ENCODE measurements around the gene CLSTN1.

Gene CLSTN1

GRCh38 chr1:9785406-9785805, 38.4 kb downstream of the CLSTN1 start:
- no peak for DNase-seq
- no peak for TF ChIP-seq CTCF (IDR thresholded peaks at IDR 0.05)
- Mint-ChIP-seq H3K27me3 (ENCODE audit: low read depth, poor library complexity) (no peaks in the 10 kb centered on the region), H3K4me3 (no peak overlapping the region), H3K27ac (peak overlapping the region; percentile 72), H3K4me1 (peaks cover 35% of the 10 kb centered on the region), H3K9me3 (peaks cover 4% of the 10 kb centered on the region), H3K36me3 (ENCODE audit: low read depth) (peaks cover 15% of the 10 kb centered on the region)

GRCh38 chr1:9784508-9785133, 39.1 kb downstream of the CLSTN1 start:
- peak; percentile 76 for TF ChIP-seq CTCF (IDR thresholded peaks at IDR 0.05)
- H3K9me3 Mint-ChIP-seq = no peaks in the 10 kb centered on the region
- H3K4me3 Mint-ChIP-seq = no peak overlapping the region
- peak overlapping the region; percentile 29 for H3K27ac Mint-ChIP-seq
- peaks cover 9% of the 10 kb centered on the region for H3K36me3 Mint-ChIP-seq (ENCODE audit: low read depth)
- no peaks in the 10 kb centered on the region for H3K27me3 Mint-ChIP-seq (ENCODE audit: low read depth, poor library complexity)
- DNase-seq = peak; percentile 44
- peaks cover 31% of the 10 kb centered on the region for H3K4me1 Mint-ChIP-seq

GRCh38 chr1:9782897-9783296, 40.9 kb downstream of the CLSTN1 start:
- H3K36me3 Mint-ChIP-seq (ENCODE audit: low read depth) = peaks cover 5% of the 10 kb centered on the region
- peaks cover under 1% of the 10 kb centered on the region for H3K9me3 Mint-ChIP-seq
- no peak for TF ChIP-seq CTCF (IDR thresholded peaks at IDR 0.05)
- no peak for DNase-seq
- H3K4me3 Mint-ChIP-seq = no peak overlapping the region
- H3K4me1 Mint-ChIP-seq = peaks cover 22% of the 10 kb centered on the region
- H3K27me3 Mint-ChIP-seq (ENCODE audit: low read depth, poor library complexity) = no peaks in the 10 kb centered on the region
- H3K27ac Mint-ChIP-seq = no peak overlapping the region

GRCh38 chr1:9782116-9782751, 41.5 kb downstream of the CLSTN1 start:
- H3K27me3 Mint-ChIP-seq (ENCODE audit: low read depth, poor library complexity) = no peaks in the 10 kb centered on the region
- no peak for TF ChIP-seq CTCF (IDR thresholded peaks at IDR 0.05)

GRCh38 chr1:9780554-9781110, 43.1 kb downstream of the CLSTN1 start:
- Mint-ChIP-seq H3K36me3 (ENCODE audit: low read depth) (peaks cover 21% of the 10 kb centered on the region), H3K27me3 (ENCODE audit: low read depth, poor library complexity) (no peaks in the 10 kb centered on the region), H3K9me3 (peaks cover 3% of the 10 kb centered on the region), H3K4me1 (peaks cover 19% of the 10 kb centered on the region), H3K27ac (no peak overlapping the region), H3K4me3 (no peak overlapping the region)
- DNase-seq = no peak
- TF ChIP-seq CTCF (IDR thresholded peaks at IDR 0.05) = no peak

More at GRCh38 chr1:9782116-9782751, 41.5 kb downstream of the CLSTN1 start:
- Mint-ChIP-seq H3K27ac (no peak overlapping the region), H3K9me3 (peaks cover 3% of the 10 kb centered on the region), H3K36me3 (ENCODE audit: low read depth) (peaks cover 10% of the 10 kb centered on the region), H3K4me1 (peaks cover 17% of the 10 kb centered on the region), H3K4me3 (no peak overlapping the region)
- no peak for DNase-seq

All from nephron progenitor cell (in vitro differentiated cells).